HepG2 (cell line): ENCODE data around the gene PTK7. TPM values are rescaled to one million over a fixed set of nuclear protein-coding genes. Genes with fewer than 3 reads are reported as not detected.

ENCODE experiments used
- ETV5 ChIP-seq: IDR thresholded peaks from 2 replicates; pipeline ENCODE4 v1.6.1; 2018; ENCODE audit warnings: missing biosample characterization, missing genetic modification reagents, inconsistent platforms, borderline replicate concordance
- NFKB2 ChIP-seq: sonication (generic); formaldehyde crosslinking; IDR thresholded peaks from 2 replicates; pipeline ENCODE4 v1.4.0; 2020; ENCODE audit warnings: missing genetic modification reagents, borderline replicate concordance
- RBFOX2 ChIP-seq: fragments of 200-400 bp; formaldehyde crosslinking; IDR thresholded peaks from 2 replicates; pipeline ENCODE4 v1.6.1; 2017; ENCODE audit warnings: low read depth, mild to moderate bottlenecking, low read length
- SSRP1 ChIP-seq: IDR thresholded peaks from 2 replicates; pipeline ENCODE4 v1.6.1; 2016; ENCODE audit warnings: control low read depth
- TRIM24 ChIP-seq: sonication (generic); formaldehyde crosslinking; IDR thresholded peaks from 2 replicates; pipeline ENCODE4 v1.8.0; 2022; ENCODE audit warnings: mild to moderate bottlenecking, missing genetic modification reagents
- ZNF292 ChIP-seq: sonication (generic); formaldehyde crosslinking; IDR thresholded peaks from 2 replicates; pipeline ENCODE4 v1.8.1; 2022; ENCODE audit warnings: mild to moderate bottlenecking, low read depth, missing genetic modification reagents, borderline replicate concordance
- ZNF552 ChIP-seq: sonication (generic); formaldehyde crosslinking; IDR thresholded peaks from 2 replicates; pipeline ENCODE4 v1.9.0; 2022; ENCODE audit warnings: missing genetic modification reagents, mild to moderate bottlenecking, borderline replicate concordance
- ZNF564 ChIP-seq: sonication (generic); formaldehyde crosslinking; IDR thresholded peaks from 2 replicates; pipeline ENCODE4 v1.8.1; 2023; ENCODE audit warnings: mild to moderate bottlenecking, missing genetic modification reagents
- polyA plus RNA-seq, 8 experiments: library from polyadenylated mRNA; depleted of rRNA in 3 of 8; stranded (reverse) in 7 of 8; unstranded in 1 of 8; fragments of >200 nt; fragmentation: Illumina TruSeq in 4 of 8; extraction: Trizol in 4 of 8; gene quantifications; 2 replicates each; pipeline versions ENCODE4 v1.2.1 to v1.2.3, GENCODE V29; 2011 to 2016; ENCODE audit warnings: low read depth in 4 of 8, missing spikeins in 1 of 8, mixed read lengths in 1 of 8; ENCODE audit not compliant: insufficient read depth in 1 of 8
- total RNA-seq, 5 experiments: library from RNA; depleted of rRNA; stranded (reverse); fragments of >200 nt; fragmentation: Illumina TruSeq; extraction: Trizol; gene quantifications; 2 replicates each; pipeline ENCODE4 v1.2.3, GENCODE V29; 2016; ENCODE audit warnings: low read depth in 1 of 5
- TF ChIP-seq, protein P1 (sequence below): sonication (generic); formaldehyde crosslinking; IDR thresholded peaks from 2 replicates; pipeline ENCODE4 v1.4.0; 2020; ENCODE audit warnings: missing genetic modification reagents
- TF ChIP-seq, protein P2 (sequence below): sonication (generic); formaldehyde crosslinking; IDR thresholded peaks from 2 replicates; pipeline ENCODE4 v1.8.1; 2022; ENCODE audit warnings: mild to moderate bottlenecking, missing genetic modification reagents
- TF ChIP-seq, protein P3 (sequence below), 2 experiments: sonication (generic) in 1 of 2; formaldehyde crosslinking in 1 of 2; IDR thresholded peaks; 2 replicates each; pipeline versions ENCODE4 v1.6.1 to v1.9.0; 2014 to 2022; ENCODE audit warnings: antibody characterized with exemption in 1 of 2, borderline replicate concordance in 1 of 2, inconsistent platforms in 1 of 2, low read depth in 1 of 2, missing genetic modification reagents in 1 of 2
- TF ChIP-seq, protein P4 (sequence below): sonication (generic); formaldehyde crosslinking; IDR thresholded peaks from 2 replicates; pipeline ENCODE4 v1.4.0; 2020; ENCODE audit warnings: missing genetic modification reagents, borderline replicate concordance

Gene PTK7
- total and polyA plus RNA-seq, 2 of the 13 experiments (the other 11 are each of a cell fraction or from before 2014, with no cell fraction given) = 98.5 to 99.8 TPM

DNA sequence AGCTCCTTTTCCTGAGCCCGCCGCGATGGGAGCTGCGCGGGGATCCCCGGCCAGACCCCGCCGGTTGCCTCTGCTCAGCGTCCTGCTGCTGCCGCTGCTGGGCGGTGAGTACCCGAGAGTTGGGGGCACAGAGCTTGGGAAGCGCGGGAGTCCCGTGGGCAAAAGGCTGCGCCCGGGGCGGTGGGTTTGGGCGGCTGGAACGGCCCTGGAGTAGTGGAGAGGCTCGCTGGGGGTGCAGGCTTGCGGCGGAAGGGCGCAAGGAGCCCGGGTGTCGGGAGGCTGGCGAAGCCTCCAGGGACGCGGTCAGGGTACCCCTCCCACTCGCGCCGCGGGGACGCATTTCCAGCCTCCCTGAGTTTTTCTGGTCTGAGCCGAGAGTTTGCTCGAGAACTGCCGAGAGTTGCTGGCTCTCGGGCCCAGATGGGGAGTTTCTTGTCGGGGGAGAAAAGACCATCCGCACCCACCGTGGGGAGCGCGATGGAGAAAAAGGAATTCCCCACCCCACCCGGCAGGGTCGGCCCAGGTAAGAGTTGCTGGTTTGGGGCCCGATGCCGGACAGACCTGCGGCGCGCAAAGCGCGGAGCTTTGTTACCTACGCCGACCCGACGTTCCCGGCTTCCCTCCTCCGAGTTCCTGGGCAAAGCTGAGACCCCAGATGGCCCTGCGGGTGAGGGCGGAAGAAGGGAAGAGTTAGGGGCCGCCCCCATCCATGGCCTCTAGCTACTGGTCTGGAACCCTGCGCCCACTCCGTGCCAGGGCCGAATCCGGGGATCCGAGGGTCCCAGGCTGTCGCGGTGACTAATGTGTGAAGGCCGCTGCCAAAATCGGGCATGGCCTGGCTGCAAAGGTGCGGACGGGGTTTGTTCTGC is 584 bp downstream of the PTK7 start (continued):
- TF ChIP-seq, protein P1, sequence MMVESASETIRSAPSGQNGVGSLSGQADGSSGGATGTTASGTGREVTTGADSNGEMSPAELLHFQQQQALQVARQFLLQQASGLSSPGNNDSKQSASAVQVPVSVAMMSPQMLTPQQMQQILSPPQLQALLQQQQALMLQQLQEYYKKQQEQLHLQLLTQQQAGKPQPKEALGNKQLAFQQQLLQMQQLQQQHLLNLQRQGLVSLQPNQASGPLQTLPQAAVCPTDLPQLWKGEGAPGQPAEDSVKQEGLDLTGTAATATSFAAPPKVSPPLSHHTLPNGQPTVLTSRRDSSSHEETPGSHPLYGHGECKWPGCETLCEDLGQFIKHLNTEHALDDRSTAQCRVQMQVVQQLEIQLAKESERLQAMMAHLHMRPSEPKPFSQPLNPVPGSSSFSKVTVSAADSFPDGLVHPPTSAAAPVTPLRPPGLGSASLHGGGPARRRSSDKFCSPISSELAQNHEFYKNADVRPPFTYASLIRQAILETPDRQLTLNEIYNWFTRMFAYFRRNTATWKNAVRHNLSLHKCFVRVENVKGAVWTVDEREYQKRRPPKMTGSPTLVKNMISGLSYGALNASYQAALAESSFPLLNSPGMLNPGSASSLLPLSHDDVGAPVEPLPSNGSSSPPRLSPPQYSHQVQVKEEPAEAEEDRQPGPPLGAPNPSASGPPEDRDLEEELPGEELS (CRISPR knock-in tag) = no peak
- TF ChIP-seq ZNF564 (CRISPR knock-in tag) (peak; percentile 22; the same call in 1 of the 2 replicates), RBFOX2 (peak; percentile 76), SSRP1 (CRISPR knock-in tag) (no peak), NFKB2 (0 out of 2 replicates have a peak, but pooled peaks have one; percentile 8), ZNF552 (CRISPR knock-in tag) (no peak; the same call in 1 of the 2 replicates), TRIM24 (CRISPR knock-in tag) (no peak), ZNF292 (CRISPR knock-in tag) (no peak), ETV5 (CRISPR knock-in tag) (no peak; the same call in 1 of the 2 replicates)
- TF ChIP-seq, protein P2, sequence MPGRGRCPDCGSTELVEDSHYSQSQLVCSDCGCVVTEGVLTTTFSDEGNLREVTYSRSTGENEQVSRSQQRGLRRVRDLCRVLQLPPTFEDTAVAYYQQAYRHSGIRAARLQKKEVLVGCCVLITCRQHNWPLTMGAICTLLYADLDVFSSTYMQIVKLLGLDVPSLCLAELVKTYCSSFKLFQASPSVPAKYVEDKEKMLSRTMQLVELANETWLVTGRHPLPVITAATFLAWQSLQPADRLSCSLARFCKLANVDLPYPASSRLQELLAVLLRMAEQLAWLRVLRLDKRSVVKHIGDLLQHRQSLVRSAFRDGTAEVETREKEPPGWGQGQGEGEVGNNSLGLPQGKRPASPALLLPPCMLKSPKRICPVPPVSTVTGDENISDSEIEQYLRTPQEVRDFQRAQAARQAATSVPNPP (CRISPR knock-in tag) = 0 out of 2 replicates have a peak, but pooled peaks have one; percentile 75
- TF ChIP-seq, protein P3, sequence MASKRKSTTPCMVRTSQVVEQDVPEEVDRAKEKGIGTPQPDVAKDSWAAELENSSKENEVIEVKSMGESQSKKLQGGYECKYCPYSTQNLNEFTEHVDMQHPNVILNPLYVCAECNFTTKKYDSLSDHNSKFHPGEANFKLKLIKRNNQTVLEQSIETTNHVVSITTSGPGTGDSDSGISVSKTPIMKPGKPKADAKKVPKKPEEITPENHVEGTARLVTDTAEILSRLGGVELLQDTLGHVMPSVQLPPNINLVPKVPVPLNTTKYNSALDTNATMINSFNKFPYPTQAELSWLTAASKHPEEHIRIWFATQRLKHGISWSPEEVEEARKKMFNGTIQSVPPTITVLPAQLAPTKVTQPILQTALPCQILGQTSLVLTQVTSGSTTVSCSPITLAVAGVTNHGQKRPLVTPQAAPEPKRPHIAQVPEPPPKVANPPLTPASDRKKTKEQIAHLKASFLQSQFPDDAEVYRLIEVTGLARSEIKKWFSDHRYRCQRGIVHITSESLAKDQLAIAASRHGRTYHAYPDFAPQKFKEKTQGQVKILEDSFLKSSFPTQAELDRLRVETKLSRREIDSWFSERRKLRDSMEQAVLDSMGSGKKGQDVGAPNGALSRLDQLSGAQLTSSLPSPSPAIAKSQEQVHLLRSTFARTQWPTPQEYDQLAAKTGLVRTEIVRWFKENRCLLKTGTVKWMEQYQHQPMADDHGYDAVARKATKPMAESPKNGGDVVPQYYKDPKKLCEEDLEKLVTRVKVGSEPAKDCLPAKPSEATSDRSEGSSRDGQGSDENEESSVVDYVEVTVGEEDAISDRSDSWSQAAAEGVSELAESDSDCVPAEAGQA (IDR thresholded peaks at IDR 0.05; ENCODE audit: low read depth) = no peak
- TF ChIP-seq, protein P3 (CRISPR knock-in tag; IDR thresholded peaks at IDR 0.05; ENCODE audit: borderline replicate concordance) = no peak
- TF ChIP-seq, protein P4, sequence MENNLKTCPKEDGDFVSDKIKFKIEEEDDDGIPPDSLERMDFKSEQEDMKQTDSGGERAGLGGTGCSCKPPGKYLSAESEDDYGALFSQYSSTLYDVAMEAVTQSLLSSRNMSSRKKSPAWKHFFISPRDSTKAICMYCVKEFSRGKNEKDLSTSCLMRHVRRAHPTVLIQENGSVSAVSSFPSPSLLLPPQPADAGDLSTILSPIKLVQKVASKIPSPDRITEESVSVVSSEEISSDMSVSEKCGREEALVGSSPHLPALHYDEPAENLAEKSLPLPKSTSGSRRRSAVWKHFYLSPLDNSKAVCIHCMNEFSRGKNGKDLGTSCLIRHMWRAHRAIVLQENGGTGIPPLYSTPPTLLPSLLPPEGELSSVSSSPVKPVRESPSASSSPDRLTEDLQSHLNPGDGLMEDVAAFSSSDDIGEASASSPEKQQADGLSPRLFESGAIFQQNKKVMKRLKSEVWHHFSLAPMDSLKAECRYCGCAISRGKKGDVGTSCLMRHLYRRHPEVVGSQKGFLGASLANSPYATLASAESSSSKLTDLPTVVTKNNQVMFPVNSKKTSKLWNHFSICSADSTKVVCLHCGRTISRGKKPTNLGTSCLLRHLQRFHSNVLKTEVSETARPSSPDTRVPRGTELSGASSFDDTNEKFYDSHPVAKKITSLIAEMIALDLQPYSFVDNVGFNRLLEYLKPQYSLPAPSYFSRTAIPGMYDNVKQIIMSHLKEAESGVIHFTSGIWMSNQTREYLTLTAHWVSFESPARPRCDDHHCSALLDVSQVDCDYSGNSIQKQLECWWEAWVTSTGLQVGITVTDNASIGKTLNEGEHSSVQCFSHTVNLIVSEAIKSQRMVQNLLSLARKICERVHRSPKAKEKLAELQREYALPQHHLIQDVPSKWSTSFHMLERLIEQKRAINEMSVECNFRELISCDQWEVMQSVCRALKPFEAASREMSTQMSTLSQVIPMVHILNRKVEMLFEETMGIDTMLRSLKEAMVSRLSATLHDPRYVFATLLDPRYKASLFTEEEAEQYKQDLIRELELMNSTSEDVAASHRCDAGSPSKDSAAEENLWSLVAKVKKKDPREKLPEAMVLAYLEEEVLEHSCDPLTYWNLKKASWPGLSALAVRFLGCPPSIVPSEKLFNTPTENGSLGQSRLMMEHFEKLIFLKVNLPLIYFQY (CRISPR knock-in tag) = no peak
